ENCODE measurements around the gene VTI1A. TPM values are rescaled to one million over a fixed set of nuclear protein-coding genes. Genes with fewer than 3 reads are reported as not detected.

Gene VTI1A
- total RNA-seq, 1 donor from 2014 or later, result 32.6 TPM

DNA sequence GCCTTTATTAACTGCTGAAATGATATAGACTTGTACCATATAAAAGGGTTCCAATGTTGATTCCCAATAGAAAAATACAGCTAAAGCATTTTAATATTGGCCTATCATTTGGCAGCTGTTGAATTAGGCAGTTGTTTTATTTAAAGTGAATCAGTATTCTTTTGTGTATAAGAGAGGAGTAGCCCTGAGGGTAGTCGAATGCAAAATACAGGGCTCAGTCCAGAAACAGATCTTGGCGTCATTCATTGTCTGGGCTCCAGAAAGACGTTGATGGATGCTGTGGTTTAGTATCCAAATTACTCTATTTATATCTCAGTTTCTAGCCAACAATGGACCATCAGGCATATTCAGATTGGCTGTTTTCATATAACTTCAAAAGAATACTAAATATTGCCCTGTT is 193.6 kb downstream of the VTI1A start:
- H3K9me3 Mint-ChIP-seq, result no peaks in the 10 kb centered on the region
- no peak for DNase-seq (ENCODE audit: extremely low spot score, unreplicated experiment)
- no peaks in the 10 kb centered on the region for H3K4me1 Mint-ChIP-seq (ENCODE audit: unreplicated experiment)
- H3K4me3 Mint-ChIP-seq, result no peak overlapping the region
- peaks cover 2% of the 10 kb centered on the region for H3K27me3 Mint-ChIP-seq
- H3K36me3 Mint-ChIP-seq, result no peaks in the 10 kb centered on the region
- TF ChIP-seq CTCF (conservative IDR thresholded peaks at IDR 0.05), result no peak
- H3K27ac Mint-ChIP-seq, result no peak overlapping the region

DNA sequence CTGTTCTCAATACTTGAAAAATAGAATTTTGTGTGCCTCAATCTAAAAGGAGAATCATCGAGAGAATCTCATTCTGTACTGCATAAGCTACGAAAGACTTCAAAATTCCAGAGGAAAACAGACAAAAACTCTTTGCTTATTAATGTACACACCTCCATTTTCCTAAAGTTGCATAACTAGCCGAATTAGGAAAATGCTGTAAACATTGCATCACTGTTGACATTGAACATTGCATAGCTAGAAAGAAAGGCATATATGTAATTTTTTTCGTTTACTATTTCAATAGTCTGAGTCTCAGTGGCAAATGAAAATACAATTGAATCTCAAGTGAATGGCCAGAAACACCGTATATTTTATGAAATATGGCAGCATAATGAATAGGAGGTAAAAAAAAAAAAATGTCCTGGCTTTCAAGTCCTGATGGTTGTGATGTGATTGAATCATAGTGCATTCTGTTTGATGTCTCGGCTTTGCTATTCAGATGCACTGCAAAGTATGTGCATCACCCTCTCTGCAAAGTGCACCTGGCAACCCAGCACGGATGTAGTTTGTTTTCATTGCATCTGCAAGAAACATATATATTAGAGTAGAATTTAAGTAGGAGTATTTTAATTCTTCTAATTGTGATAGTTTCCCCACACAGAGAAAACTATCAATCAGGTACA is 196.7 kb downstream of the VTI1A start:
- no peaks in the 10 kb centered on the region for H3K9me3 Mint-ChIP-seq
- no peaks in the 10 kb centered on the region for H3K36me3 Mint-ChIP-seq
- peaks cover 4% of the 10 kb centered on the region for H3K4me1 Mint-ChIP-seq (ENCODE audit: unreplicated experiment)
- peaks cover 4% of the 10 kb centered on the region for H3K27me3 Mint-ChIP-seq
- no peak overlapping the region for H3K27ac Mint-ChIP-seq
- no peak overlapping the region for H3K4me3 Mint-ChIP-seq
- no peak for DNase-seq (ENCODE audit: extremely low spot score, unreplicated experiment)
- no peak for TF ChIP-seq CTCF (conservative IDR thresholded peaks at IDR 0.05)

- no peak for TF ChIP-seq CTCF (conservative IDR thresholded peaks at IDR 0.05)
- H3K4me3 Mint-ChIP-seq, result no peak overlapping the region
- peaks cover 9% of the 10 kb centered on the region for H3K4me1 Mint-ChIP-seq (ENCODE audit: unreplicated experiment)
- no peak overlapping the region for H3K27ac Mint-ChIP-seq
- DNase-seq (ENCODE audit: extremely low spot score, unreplicated experiment), result no peak
- no peaks in the 10 kb centered on the region for H3K9me3 Mint-ChIP-seq
- peaks cover 4% of the 10 kb centered on the region for H3K27me3 Mint-ChIP-seq
- H3K36me3 Mint-ChIP-seq, result no peaks in the 10 kb centered on the region
These were observed 197.2 kb downstream of the VTI1A start for GRCh38 chr10:112644265-112644645.

DNA sequence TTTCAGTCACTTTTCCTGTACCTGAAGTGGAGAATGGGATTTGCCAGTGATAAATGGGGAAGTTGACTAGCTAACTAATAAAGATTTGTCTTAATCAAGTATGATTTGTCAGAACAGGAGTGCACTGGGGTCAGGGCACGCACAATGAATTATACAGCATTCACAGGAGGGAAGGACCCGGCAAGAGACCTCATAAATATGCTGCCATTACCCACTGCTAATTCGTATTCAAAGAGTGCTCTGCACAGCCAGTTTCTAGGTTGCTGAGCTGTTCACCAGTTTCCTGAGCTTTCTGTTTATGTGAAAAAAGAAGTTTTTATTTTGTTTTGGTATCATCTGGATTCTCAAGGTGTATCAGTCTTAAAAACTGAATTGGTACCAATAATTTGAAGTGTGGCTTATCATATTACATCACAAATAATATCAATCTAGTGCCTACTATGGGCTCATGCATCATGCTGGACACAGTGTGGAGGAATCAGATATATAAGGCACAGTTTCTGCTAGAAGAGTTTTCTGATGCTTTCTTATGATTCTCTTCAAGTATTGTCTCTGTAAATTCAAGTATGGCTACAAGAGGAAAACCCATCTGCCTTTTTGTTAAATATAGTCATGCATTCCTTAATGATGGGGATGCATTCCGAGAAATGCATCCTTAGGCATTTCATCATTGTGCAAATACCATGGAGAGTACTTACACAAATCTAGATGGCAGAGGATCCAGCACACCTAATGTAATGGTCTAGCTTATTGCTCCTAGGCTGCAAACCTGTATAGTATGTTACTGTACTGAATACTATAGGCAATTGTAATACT is 202.2 kb downstream of the VTI1A start:
- no peak for TF ChIP-seq CTCF (conservative IDR thresholded peaks at IDR 0.05)
- H3K36me3 Mint-ChIP-seq, result no peaks in the 10 kb centered on the region
- no peaks in the 10 kb centered on the region for H3K9me3 Mint-ChIP-seq
- DNase-seq (ENCODE audit: extremely low spot score, unreplicated experiment), result no peak
- peaks cover 7% of the 10 kb centered on the region for H3K27me3 Mint-ChIP-seq
- no peak overlapping the region for H3K4me3 Mint-ChIP-seq
- peaks cover 14% of the 10 kb centered on the region for H3K4me1 Mint-ChIP-seq (ENCODE audit: unreplicated experiment)
- no peak overlapping the region for H3K27ac Mint-ChIP-seq

DNA sequence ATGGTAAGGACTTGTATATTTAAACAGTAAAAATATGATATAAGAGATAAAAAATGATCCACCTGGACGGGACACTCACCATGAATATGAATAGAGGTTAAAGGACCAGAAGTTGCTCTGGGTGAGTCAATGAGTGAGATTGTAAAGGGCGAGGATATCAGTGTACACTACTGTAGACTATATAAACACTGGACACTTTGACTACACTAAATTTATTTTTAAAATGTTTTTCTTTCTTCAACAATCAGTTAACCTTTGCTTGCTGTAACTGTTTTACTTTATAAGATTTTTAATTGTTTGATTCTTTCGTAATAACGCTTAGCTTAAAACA is 202.8 kb downstream of the VTI1A start:
- Mint-ChIP-seq H3K36me3 (no peaks in the 10 kb centered on the region), H3K9me3 (no peaks in the 10 kb centered on the region), H3K27me3 (peaks cover 7% of the 10 kb centered on the region), H3K27ac (no peak overlapping the region), H3K4me3 (no peak overlapping the region), H3K4me1 (ENCODE audit: unreplicated experiment) (peaks cover 14% of the 10 kb centered on the region)
- DNase-seq (ENCODE audit: extremely low spot score, unreplicated experiment), result no peak
- no peak for TF ChIP-seq CTCF (conservative IDR thresholded peaks at IDR 0.05)
